Kidney (tissue), 14 donors: ENCODE data around the gene GNAS. TPM values are rescaled to one million over a fixed set of nuclear protein-coding genes. Genes with fewer than 3 reads are reported as not detected.

Source experiments
- DNase-seq, 5 donors: peaks; one replicate each; pipeline ENCODE4 v3.0.0-alpha.2; 2013 to 2020
- FAIRE-seq: peaks from 2 replicates; lab custom pipeline; 2012; peaks lifted over from hg19 to GRCh38; lab: Jason Lieb, UNC
- H3K27ac ChIP-seq, 2 donors: one replicate each; pipeline ENCODE4 v1.7.0; 2013; ENCODE audit warnings: low read depth in 2 of 2, low read length in 2 of 2, inconsistent platforms in 1 of 2
- H3K27me3 ChIP-seq: one replicate; pipeline ENCODE4 v1.7.1; 2013; ENCODE audit warnings: low read length, inconsistent platforms; ENCODE audit not compliant: control insufficient read depth, insufficient read depth
- H3K36me3 ChIP-seq, 3 donors: one replicate each; pipeline versions ENCODE4 v1.7.0 to v1.7.1; 2013; ENCODE audit warnings: low read length in 3 of 3, control low read depth in 1 of 3, inconsistent platforms in 1 of 3; ENCODE audit not compliant: insufficient read depth in 3 of 3, control insufficient read depth in 2 of 3
- H3K4me1 ChIP-seq, 3 donors: one replicate each; pipeline versions ENCODE4 v1.7.0 to v1.7.1; 2013; ENCODE audit warnings: low read length in 3 of 3, inconsistent platforms in 1 of 3, low read depth in 1 of 3; ENCODE audit not compliant: control insufficient read depth in 2 of 3, insufficient read depth in 2 of 3
- H3K4me3 ChIP-seq, 3 donors: one replicate each; pipeline versions ENCODE4 v1.7.0 to v1.8.1; 2013; ENCODE audit warnings: low read length in 3 of 3, control low read depth in 1 of 3, inconsistent platforms in 1 of 3
- H3K9ac ChIP-seq, 3 donors: one replicate each; pipeline versions ENCODE4 v1.7.0 to v1.7.1; 2013; ENCODE audit warnings: low read length in 3 of 3, control low read depth in 1 of 3, inconsistent platforms in 1 of 3
- H3K9me3 ChIP-seq, 3 donors: one replicate each; pipeline versions ENCODE4 v1.7.0 to v1.7.1; 2013; ENCODE audit warnings: low read length in 3 of 3, control low read depth in 1 of 3, inconsistent platforms in 1 of 3; ENCODE audit not compliant: control insufficient read depth in 2 of 3, insufficient read depth in 1 of 3
- CTCF ChIP-seq: IDR thresholded peaks from 3 replicates; pipeline ENCODE4 v1.5.1; 2012; ENCODE audit warnings: mild to moderate bottlenecking, moderate library complexity, borderline replicate concordance; ENCODE audit not compliant: insufficient read depth; ENCODE audit errors: extremely low read depth
- intact Hi-C: fragments of 100-400 bp; cut with DNase I; formaldehyde crosslinking; loops from one replicate; pipeline ENCODE4 v1.11.1; 2022
- polyA plus RNA-seq: library from polyadenylated mRNA; stranded (reverse); fragments of 350-450 nt; fragmentation: Illumina TruSeq; extraction: RNeasy Lipid Tissue Mini Kit (QIAGEN cat#74804); gene quantifications from one replicate; pipeline ENCODE4 v1.2.3, GENCODE V29; 2014; ENCODE audit warnings: low read depth, low replicate concordance; ENCODE audit not compliant: insufficient read depth
- total RNA-seq: library from RNA; stranded (reverse); fragmentation: NEBNext Ultra II Directional; extraction: Animal tissue kit (Norgen Biotek cat#: 25700); gene quantifications from one replicate; pipeline ENCODE4 v1.2.1, GENCODE V29; 2021
- donor health status: control.
- donor health status: control.
- donor health status: control.
- donor health status: control.
- donor health status: control.
- donor health status: DM: yes; HTN: yes; CAD: no.
- donor health status: Normal renal cell carcinoma (clear cell type).

Gene GNAS
- total and polyA plus RNA-seq, 2 donors from 2014 or later: 792 to 867 TPM

DNA sequence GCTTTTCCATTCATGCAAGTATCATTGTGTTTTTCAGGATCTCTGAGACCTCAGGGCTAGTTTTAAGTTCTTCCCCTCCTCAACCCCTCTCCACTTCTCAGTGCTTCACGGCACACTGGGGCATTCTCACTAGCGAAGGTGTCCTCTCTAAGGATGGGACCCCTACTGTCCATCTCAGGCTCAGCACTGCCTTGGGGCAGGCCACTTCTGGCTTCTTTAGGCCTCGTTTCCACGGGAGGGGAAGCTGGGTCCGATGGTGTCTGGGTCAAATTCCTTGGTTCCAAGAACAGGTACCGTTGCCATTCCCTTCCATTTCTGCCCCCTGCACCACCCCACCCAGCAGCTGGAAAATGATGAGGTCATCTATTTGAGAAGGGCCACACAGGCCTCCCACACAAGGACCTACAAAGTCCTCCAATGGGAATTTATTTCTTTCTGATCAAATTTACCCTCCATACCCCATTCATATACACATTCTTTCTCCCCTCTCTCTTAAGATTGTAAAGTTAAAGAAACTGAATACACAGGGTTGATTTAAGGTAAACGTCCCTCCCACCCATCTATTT is 17.2 kb downstream of the GNAS start:
- H3K27me3 ChIP-seq: no peaks in the 10 kb centered on the region
- TF ChIP-seq CTCF: no peak
- FAIRE-seq (no peak), DNase-seq (peak in 2 of 5 donors; percentile 7 to 49)
- H3K9me3 ChIP-seq: no peaks in the 10 kb centered on the region
- H3K36me3 ChIP-seq: no peaks in the 10 kb centered on the region
- intact Hi-C loops: loop anchor here (10.0 kb wide), 1 partner anchor 355 kb away; no protein-coding TSS in a partner anchor
- no peak overlapping the region for H3K4me3 ChIP-seq
- H3K9ac ChIP-seq: no peak overlapping the region
- no peaks in the 10 kb centered on the region for H3K4me1 ChIP-seq
- no peak overlapping the region for H3K27ac ChIP-seq

- no peak overlapping the region for H3K9ac ChIP-seq
- intact Hi-C loops: loop anchor here (10.0 kb wide), 1 partner anchor 354 kb away; no protein-coding TSS in a partner anchor
- DNase-seq (peak in 4 of 5 donors; percentile 81 to 89 (median 83)), FAIRE-seq (no peak)
- H3K27me3 ChIP-seq: no peaks in the 10 kb centered on the region
- no peak overlapping the region for H3K27ac ChIP-seq
- TF ChIP-seq CTCF: peak; percentile 86
- no peaks in the 10 kb centered on the region for H3K4me1 ChIP-seq
- no peaks in the 10 kb centered on the region for H3K36me3 ChIP-seq
- H3K9me3 ChIP-seq: no peaks in the 10 kb centered on the region
- no peak overlapping the region for H3K4me3 ChIP-seq
Measured at GRCh38 chr20:58870293-58871014, 17.9 kb downstream of the GNAS start.

DNA sequence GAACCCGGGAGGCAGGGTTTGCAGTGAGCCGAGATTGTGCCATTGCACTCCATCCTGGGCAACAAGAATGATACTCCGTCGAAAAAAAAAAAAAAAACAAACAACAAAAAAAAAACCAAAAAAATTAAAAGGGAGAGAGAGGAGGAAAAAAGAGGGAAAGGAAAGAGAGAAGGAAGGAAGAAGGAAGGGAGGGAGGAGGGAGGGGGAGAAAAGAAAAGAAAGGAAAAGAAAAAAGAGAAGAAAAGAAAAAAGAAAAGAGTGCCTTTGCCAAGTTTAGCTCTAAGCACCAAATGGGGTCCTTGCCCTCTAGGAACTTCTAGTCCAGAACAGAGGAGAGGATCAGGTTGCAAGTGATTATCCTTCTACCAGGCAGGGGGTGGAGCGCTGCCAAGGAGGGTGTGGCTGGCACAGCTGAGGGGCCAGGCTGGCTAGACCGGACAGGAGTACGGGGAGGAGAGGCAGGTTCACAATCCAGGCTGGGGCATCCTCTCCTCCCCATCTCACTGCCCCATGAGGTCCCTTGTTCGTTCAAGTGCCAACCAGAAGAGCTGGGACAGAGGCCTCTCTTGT is 19.1 kb downstream of the GNAS start:
- H3K9ac ChIP-seq: no peak overlapping the region
- H3K27me3 ChIP-seq: no peaks in the 10 kb centered on the region
- H3K27ac ChIP-seq: no peak overlapping the region
- H3K4me1 ChIP-seq: no peaks in the 10 kb centered on the region
- no peaks in the 10 kb centered on the region for H3K36me3 ChIP-seq
- H3K9me3 ChIP-seq: no peaks in the 10 kb centered on the region
- intact Hi-C loops: loop anchor here (10.0 kb wide), 1 partner anchor 353 kb away; no protein-coding TSS in a partner anchor
- FAIRE-seq: no peak
- no peak for TF ChIP-seq CTCF
- DNase-seq: peak in 1 of 5 donors; percentile 6
- H3K4me3 ChIP-seq: no peak overlapping the region
